Mesendoderm (in vitro differentiated cells): ENCODE measurements around the gene ARPC1B.

Source experiments
- DNase-seq: peaks from one replicate; pipeline ENCODE4 v3.0.0; 2013
- H2AK5ac ChIP-seq: 2 replicates; pipeline ENCODE4 v1.6.1; 2013; ENCODE audit warnings: low read length, inconsistent platforms
- H2BK120ac ChIP-seq: 2 replicates; pipeline ENCODE4 v1.6.1; 2013; ENCODE audit warnings: low read depth, mild to moderate bottlenecking, low read length, moderate library complexity, mixed read lengths
- H2BK15ac ChIP-seq: replicated peaks from 2 replicates; pipeline ENCODE4 v1.6.1; 2013; ENCODE audit warnings: low read depth, mild to moderate bottlenecking, moderate library complexity
- H2BK5ac ChIP-seq: 2 replicates; pipeline ENCODE4 v1.6.1; 2013; ENCODE audit warnings: low read length, inconsistent platforms
- H3K18ac ChIP-seq: 2 replicates; pipeline ENCODE4 v1.6.1; 2013; ENCODE audit warnings: mild to moderate bottlenecking, low read length, mixed read lengths
- H3K23ac ChIP-seq: one replicate; pipeline ENCODE4 v1.6.1; 2013; ENCODE audit warnings: low read length
- H3K27ac ChIP-seq: 2 replicates; pipeline ENCODE4 v1.5.1; 2013; ENCODE audit warnings: low read depth, mild to moderate bottlenecking, inconsistent platforms, low read length, moderate library complexity
- H3K27me3 ChIP-seq: 2 replicates; pipeline ENCODE4 v1.6.1; 2013; ENCODE audit warnings: low read length, control low read depth, mild to moderate bottlenecking, inconsistent platforms; ENCODE audit not compliant: insufficient read depth, poor library complexity
- H3K36me3 ChIP-seq: 2 replicates; pipeline ENCODE4 v1.6.1; 2013; ENCODE audit warnings: low read length, inconsistent platforms; ENCODE audit not compliant: control insufficient read depth, insufficient read depth
- H3K4ac ChIP-seq: one replicate; pipeline ENCODE4 v1.6.1; 2013; ENCODE audit warnings: low read depth, mild to moderate bottlenecking, low read length, moderate library complexity
- H3K4me1 ChIP-seq: 2 replicates; pipeline ENCODE4 v1.6.1; 2013; ENCODE audit warnings: low read depth, low read length, inconsistent platforms; ENCODE audit not compliant: control insufficient read depth
- H3K4me2 ChIP-seq: 2 replicates; pipeline ENCODE4 v1.6.1; 2013; ENCODE audit warnings: low read length
- H3K4me3 ChIP-seq: 2 replicates; pipeline ENCODE4 v1.5.1; 2013; ENCODE audit warnings: mild to moderate bottlenecking, low read length
- H3K56ac ChIP-seq: one replicate; pipeline ENCODE4 v1.6.1; 2013; ENCODE audit warnings: low read length
- H3K79me1 ChIP-seq: 2 replicates; pipeline ENCODE4 v1.6.1; 2013; ENCODE audit warnings: low read length, inconsistent platforms
- H3K79me2 ChIP-seq: 2 replicates; pipeline ENCODE4 v1.6.1; 2013; ENCODE audit warnings: mild to moderate bottlenecking, low read length; ENCODE audit not compliant: control insufficient read depth, insufficient read depth
- H3K9ac ChIP-seq: 2 replicates; pipeline ENCODE4 v1.6.1; 2013; ENCODE audit warnings: low read length, inconsistent platforms
- H4K5ac ChIP-seq: one replicate; pipeline ENCODE4 v1.6.1; 2013; ENCODE audit warnings: low read length
- H4K8ac ChIP-seq: one replicate; pipeline ENCODE4 v1.6.1; 2013; ENCODE audit warnings: low read depth, mild to moderate bottlenecking, control low read depth, low read length, moderate library complexity
- WGBS: extraction: QIAGEN DNeasy Blood & Tissue Kit; methylation state at CpG from one replicate; pipeline ENCODE4 v1.1.7; 2013; ENCODE audit warnings: low lambda C conversion rate, missing lambda C conversion rate; ENCODE audit not compliant: insufficient coverage; ENCODE audit errors: extremely low coverage; 5-methylcytosine and 5-hydroxymethylcytosine counted together

Gene ARPC1B

DNA sequence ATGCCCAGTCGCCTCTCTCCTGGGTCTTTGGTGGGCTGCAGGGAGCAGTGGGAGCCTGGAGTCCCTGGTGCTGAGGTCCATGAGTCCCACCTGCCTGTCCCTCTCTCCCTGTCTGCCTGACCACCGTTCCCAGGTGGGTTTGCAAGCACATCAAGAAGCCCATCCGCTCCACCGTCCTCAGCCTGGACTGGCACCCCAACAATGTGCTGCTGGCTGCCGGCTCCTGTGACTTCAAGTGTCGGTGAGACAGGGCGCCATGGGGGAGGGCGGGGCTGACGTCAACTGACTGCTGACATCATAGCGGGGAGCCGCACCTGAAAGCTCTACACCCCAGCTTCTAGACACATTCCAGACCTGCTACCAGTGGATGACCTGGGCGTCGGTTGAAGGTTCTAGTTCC lies 15.2 kb downstream of the ARPC1B start:
- Histone ChIP-seq H2BK5ac (no peak overlapping the region), H3K36me3 (peaks cover under 1% of the 10 kb centered on the region)
- no CpG with 5 or more reads among the region's 13 CpGs for WGBS

DNA sequence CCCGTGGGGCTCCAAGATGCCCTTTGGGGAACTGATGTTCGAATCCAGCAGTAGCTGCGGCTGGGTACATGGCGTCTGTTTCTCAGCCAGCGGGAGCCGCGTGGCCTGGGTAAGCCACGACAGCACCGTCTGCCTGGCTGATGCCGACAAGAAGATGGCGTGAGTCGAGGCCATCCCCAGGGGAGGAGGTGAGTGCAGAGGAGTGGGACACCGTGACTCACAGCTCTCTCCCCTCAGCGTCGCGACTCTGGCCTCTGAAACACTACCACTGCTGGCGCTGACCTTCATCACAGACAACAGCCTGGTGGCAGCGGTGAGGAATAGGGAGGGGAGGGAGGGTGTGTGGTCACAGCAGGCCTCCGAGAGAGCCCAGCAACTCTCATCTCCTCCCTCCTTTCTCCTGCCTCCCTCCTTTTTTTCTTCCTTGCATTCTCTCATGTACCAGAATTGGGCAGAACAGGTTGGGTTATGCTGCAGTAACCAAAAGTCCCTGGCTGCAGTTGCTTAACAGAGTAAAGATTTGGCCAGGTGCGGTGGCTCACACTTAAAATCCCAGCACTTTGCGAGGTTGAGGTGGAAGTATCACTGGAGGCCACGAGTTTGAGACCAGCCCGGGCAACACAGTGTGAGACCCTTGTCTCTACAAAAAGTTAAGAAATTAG lies 16.5 kb downstream of the ARPC1B start:
- DNase-seq, result no peak
- no peak overlapping the region for H2AK5ac ChIP-seq
- WGBS, result no CpG with 5 or more reads among the region's 23 CpGs
- no peak overlapping the region for H3K18ac ChIP-seq
- no peaks in the 10 kb centered on the region for H3K27me3 ChIP-seq
- H4K8ac ChIP-seq, result no peak overlapping the region
- no peak overlapping the region for H3K27ac ChIP-seq
- no peak overlapping the region for H4K5ac ChIP-seq
- peaks cover 2% of the 10 kb centered on the region for H3K36me3 ChIP-seq
- no peak overlapping the region for H3K9ac ChIP-seq
- no peaks in the 10 kb centered on the region for H3K79me2 ChIP-seq
- no peaks in the 10 kb centered on the region for H3K4me1 ChIP-seq
- no peak overlapping the region for H3K4ac ChIP-seq
- H2BK120ac ChIP-seq, result no peak overlapping the region
- H2BK5ac ChIP-seq, result no peak overlapping the region
- no peaks in the 10 kb centered on the region for H3K79me1 ChIP-seq
- H2BK15ac ChIP-seq, result no peak overlapping the region
- H3K4me2 ChIP-seq, result no peak overlapping the region
- H3K23ac ChIP-seq, result no peak overlapping the region
- H3K56ac ChIP-seq, result no peak overlapping the region
- H3K4me3 ChIP-seq, result no peak overlapping the region

More for the DNA sequence above, 15.2 kb downstream of the ARPC1B start:
- H3K9ac ChIP-seq, result no peak overlapping the region
- H2BK120ac ChIP-seq, result no peak overlapping the region
- no peaks in the 10 kb centered on the region for H3K27me3 ChIP-seq
- no peaks in the 10 kb centered on the region for H3K79me1 ChIP-seq
- no peak overlapping the region for H4K8ac ChIP-seq
- no peaks in the 10 kb centered on the region for H3K79me2 ChIP-seq
- H3K56ac ChIP-seq, result no peak overlapping the region
- H3K27ac ChIP-seq, result no peak overlapping the region
- H3K4me3 ChIP-seq, result no peak overlapping the region
- H2AK5ac ChIP-seq, result no peak overlapping the region
- no peak for DNase-seq
- no peak overlapping the region for H2BK15ac ChIP-seq
- H3K4me2 ChIP-seq, result no peak overlapping the region
- H3K4me1 ChIP-seq, result no peaks in the 10 kb centered on the region
- no peak overlapping the region for H3K4ac ChIP-seq
- H4K5ac ChIP-seq, result no peak overlapping the region
- H3K23ac ChIP-seq, result no peak overlapping the region
- no peak overlapping the region for H3K18ac ChIP-seq

DNA sequence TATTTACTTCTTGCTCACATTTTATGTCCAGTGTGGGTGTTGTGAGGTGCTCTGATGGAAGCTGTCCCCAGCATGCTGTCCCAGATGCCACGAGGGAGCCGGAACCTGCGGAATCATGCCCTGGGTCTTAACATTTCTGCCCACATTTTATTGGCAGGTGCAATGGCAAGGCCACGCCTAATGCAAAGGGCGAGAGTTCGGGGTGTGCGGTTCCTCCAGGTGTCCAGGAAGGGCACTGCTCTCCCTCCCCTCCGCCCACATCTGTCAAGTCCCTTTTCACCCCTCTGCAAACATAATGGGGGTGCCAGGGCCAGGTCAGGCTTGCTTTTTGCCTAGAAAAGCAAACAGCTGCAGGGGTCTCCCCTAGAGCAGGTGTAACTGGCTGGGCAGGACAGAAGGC lies 17.5 kb downstream of the ARPC1B start:
- no CpG with 5 or more reads among the region's 8 CpGs for WGBS
- Histone ChIP-seq H3K27me3 (no peaks in the 10 kb centered on the region), H3K18ac (no peak overlapping the region), H3K79me2 (no peaks in the 10 kb centered on the region), H3K4me1 (no peaks in the 10 kb centered on the region), H3K23ac (no peak overlapping the region), H2BK15ac (no peak overlapping the region), H3K4ac (no peak overlapping the region), H3K79me1 (no peaks in the 10 kb centered on the region), H3K9ac (peak overlapping the region; percentile 85), H3K27ac (no peak overlapping the region), H4K8ac (no peak overlapping the region), H4K5ac (no peak overlapping the region), H2BK120ac (no peak overlapping the region), H3K4me3 (no peak overlapping the region), H3K56ac (no peak overlapping the region), H3K4me2 (peak overlapping the region; percentile 84), H3K36me3 (peaks cover 4% of the 10 kb centered on the region), H2BK5ac (no peak overlapping the region), H2AK5ac (no peak overlapping the region)
- no peak for DNase-seq

DNA sequence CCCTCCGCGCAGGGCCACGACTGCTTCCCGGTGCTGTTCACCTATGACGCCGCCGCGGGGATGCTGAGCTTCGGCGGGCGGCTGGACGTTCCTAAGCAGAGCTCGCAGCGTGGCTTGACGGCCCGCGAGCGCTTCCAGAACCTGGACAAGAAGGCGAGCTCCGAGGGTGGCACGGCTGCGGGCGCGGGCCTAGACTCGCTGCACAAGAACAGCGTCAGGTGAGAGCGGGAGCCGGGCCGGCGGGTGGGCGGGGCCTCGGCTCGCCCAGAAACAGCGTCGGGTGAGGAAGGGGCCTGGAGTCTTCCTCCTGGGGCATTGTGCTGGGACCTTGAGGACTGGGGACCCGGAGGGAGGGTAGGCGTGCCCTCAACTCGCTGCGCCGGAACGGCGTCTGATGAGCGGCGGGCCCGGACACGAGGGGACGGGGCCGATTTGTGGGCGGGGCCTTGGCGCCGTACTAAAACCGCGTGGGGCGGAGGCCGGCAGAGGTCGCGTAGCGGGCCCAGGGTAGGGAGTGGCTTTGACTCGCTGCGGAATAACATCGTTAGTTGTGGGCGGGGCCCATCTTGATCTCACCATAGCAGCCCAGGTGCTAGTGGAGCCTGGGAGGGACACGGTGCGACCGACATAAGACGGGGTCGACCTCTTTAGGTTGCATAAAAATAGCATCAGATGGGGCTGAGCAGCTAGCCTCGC lies 18.3 kb downstream of the ARPC1B start:
- Histone ChIP-seq H3K36me3 (peaks cover 10% of the 10 kb centered on the region), H3K4me1 (no peaks in the 10 kb centered on the region), H2BK120ac (no peak overlapping the region), H4K5ac (no peak overlapping the region), H2AK5ac (no peak overlapping the region), H3K4ac (no peak overlapping the region), H2BK5ac (peak overlapping the region; percentile 78), H3K56ac (peak overlapping the region; percentile 94), H3K79me2 (no peaks in the 10 kb centered on the region), H3K18ac (no peak overlapping the region), H4K8ac (no peak overlapping the region), H3K27me3 (no peaks in the 10 kb centered on the region), H3K79me1 (no peaks in the 10 kb centered on the region), H2BK15ac (no peak overlapping the region), H3K23ac (no peak overlapping the region), H3K9ac (peak overlapping the region; percentile 85), H3K27ac (peak overlapping the region; percentile 85), H3K4me3 (peak overlapping the region; percentile 64), H3K4me2 (peak overlapping the region; percentile 84)
- no CpG with 5 or more reads among the region's 68 CpGs for WGBS
- peak; percentile 94 for DNase-seq

DNA sequence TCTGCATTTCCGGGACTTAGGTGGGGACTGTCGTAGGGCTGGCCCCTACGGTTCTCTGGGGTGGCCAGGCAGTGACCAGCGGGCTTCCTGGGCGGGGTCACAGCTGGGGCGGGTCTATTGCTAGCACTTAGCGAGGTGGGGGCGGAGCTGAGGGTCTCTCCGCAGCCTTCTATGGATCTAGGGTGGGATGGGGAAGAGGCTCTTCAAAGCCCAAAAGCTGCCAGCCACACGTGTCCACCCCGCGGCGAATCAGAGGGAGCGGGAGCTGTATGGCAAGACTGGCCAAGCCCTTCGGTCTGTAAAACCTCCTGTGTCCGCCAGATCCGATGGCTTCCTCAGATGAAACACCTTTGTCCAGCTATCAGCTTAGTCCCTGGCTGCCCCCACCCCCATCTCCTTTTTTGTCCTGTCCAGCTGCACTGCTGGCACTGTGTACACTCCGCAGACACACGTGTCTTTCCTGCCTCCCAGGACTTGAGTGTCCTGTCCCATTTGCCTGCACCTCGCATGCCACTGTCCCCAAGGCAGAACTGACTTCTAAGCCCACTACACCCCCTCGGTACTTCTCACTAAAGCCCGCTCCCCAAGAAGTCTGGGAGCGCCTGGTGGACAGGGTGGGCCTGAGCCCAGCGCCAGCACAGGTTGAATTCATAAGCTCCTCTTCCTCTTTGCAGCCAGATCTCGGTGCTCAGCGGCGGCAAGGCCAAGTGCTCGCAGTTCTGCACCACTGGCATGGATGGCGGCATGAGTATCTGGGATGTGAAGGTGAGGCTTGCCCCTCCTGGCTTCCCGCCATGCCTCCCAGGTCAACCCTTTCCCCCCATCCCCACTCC lies 19.0 kb downstream of the ARPC1B start:
- Histone ChIP-seq H3K4me3 (peak overlapping the region; percentile 64), H3K4me1 (no peaks in the 10 kb centered on the region), H3K79me2 (no peaks in the 10 kb centered on the region), H3K27ac (peak overlapping the region; percentile 85), H3K56ac (peak overlapping the region; percentile 94), H3K18ac (no peak overlapping the region), H2BK5ac (peak overlapping the region; percentile 78), H3K23ac (no peak overlapping the region), H3K4me2 (peak overlapping the region; percentile 84), H2BK15ac (no peak overlapping the region), H4K8ac (no peak overlapping the region), H3K9ac (peak overlapping the region; percentile 85), H3K27me3 (no peaks in the 10 kb centered on the region), H2BK120ac (no peak overlapping the region), H3K4ac (no peak overlapping the region), H4K5ac (no peak overlapping the region), H3K36me3 (peaks cover 12% of the 10 kb centered on the region), H2AK5ac (no peak overlapping the region), H3K79me1 (no peaks in the 10 kb centered on the region)
- DNase-seq, result peak; percentile 93
- WGBS, result no CpG with 5 or more reads among the region's 30 CpGs
